HFF-Myc (cell line): Measurements from ENCODE around the gene MRPL30.
"Not testable (repeated sequence)": the region's sequence is repeated elsewhere in the genome, so short reads cannot be mapped to it uniquely, and the experiment has no call there.

ENCODE experiments used
- DNase-seq: peaks from one replicate; pipeline ENCODE4 v3.0.0-alpha.2; 2011; ENCODE audit warnings: low read depth; ENCODE audit errors: extremely low read depth
- H3K4me3 ChIP-seq: replicated peaks from 2 replicates; pipeline ENCODE4 v1.5.1; 2011; ENCODE audit warnings: low read depth, mild to moderate bottlenecking, control low read depth, low read length
- CTCF ChIP-seq: IDR thresholded peaks from 2 replicates; pipeline ENCODE4 v1.5.1; 2012; ENCODE audit warnings: mild to moderate bottlenecking, low read depth, low read length, control low read depth; ENCODE audit errors: missing control alignments

Gene MRPL30

DNA sequence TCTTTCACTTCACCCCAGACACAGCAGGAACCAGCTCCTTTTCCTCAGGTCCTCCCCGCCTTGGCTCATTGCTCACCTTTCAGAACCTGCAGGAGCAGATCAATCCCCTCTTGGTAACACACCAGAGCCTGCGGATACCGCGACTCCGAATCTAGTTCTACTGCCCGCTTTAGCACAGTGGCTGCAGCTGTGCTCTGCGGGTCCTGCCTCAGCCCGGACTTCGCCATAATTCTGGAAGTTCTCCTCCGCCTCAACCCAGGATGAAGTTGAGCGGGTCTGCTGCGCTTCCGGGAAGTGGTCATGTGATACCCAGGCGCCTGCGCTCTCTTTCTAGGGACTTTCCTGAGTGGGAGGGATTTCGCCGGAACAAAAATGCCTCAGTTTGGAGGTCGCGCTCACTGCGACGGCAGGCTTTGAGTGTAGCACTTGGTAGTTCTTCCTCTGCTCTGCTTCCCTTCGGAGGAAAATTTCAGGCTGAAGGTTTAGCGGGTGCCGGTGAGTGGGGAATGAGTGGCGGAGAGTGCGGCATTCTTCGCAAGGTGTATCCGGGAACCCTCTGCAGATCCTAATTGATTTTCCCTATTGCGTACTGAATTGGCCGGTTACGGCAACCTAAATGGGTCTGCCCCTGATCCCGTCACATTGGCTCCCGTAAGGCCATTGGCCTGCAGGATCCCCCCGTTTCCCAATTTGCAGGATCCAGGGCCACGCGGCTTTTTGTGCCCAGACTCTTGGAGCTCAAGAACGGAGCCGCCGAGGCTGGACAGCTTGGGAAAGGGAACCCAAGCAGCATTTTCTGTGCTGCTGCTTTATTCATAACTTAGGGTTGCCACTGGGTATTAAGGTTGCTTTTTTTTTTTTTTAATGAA lies at the start of gene MRPL30, which contains the start of gene MITD1:
Gene MRPL30, plus strand, starts transcription at position 430 of the 869 bp plus-strand sequence. CDS start 5,020 bp downstream, outside the sequence.
Gene MITD1, minus strand, starts transcription at position 304 of the 869 bp plus-strand sequence. Its CDS starts 77 bp downstream, at position 227.
- peak within 1 kb of the TSS; percentile 93 for H3K4me3 ChIP-seq
- TF ChIP-seq CTCF, result no peak
- DNase-seq, result peak; percentile 95

DNA sequence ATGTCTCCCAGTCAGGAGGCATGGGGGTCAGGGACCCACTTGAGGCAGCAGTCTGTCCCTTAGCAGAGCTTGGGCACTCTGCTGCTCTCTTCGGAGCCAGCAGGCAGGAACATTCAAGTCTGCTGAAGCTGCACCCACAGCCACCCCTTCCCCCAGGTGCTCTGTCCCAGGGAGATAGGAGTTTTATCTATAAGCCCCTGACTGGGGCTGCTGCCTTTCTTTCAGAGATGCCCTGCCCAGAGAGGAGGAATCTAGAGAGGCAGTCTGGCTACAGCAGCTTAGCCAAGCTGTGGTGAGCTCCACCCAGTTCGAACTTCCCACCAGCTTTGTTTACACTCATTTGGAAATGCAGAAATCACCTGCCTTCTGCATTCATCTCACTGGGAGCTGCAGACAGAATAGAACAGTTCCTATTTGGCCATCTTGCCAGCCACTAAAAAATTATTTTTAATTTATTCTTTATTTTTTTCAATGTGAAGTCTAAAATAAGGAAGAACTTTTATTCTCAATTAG lies 45.9 kb upstream of the MRPL30 start:
- not testable (repeated sequence) for DNase-seq

GRCh38 chr2:99139003-99139402 lies 42.0 kb upstream of the MRPL30 start:
- no peak for TF ChIP-seq CTCF

More for the DNA sequence above, 45.9 kb upstream of the MRPL30 start:
- H3K4me3 ChIP-seq, result not testable (repeated sequence)

DNA sequence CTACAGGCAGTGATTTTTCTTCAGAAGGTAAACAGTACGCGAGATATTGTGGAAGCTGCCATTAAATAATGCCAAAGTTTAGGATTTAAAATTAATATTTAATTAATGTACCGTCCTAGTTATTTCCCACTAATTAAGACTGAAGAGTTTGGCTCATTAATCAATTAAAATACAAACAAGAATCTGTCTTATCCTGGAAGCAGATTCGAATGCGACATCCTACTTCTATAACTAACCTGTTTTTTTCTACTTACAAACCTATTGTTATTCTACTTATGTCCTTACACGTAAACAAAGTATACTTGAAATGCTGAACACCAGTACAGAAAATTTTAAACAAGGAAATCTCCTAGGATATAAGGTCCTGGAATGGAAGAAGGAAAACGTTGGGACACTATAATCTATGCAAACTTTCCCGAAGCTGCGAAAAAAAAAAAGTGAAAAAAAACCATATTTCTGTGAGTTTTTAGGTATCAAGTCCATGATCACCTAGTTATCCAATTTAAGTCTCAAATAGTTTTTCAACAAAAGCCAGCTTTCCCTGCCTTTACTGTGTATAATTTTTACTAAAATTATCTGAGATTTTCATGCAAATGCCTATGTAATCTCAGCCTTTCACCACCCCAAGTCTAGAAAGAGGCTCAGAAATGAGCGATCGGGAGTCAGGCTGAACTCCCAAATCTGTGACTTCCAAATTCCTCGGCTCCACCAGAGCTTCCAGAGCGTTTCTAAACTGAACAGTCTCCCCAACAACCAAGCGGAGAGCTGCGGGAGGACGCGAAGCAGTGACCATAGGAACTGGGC lies 40.7 kb upstream of the MRPL30 start:
- H3K4me3 ChIP-seq, result peak overlapping the region; percentile 73
- DNase-seq, result no peak
- TF ChIP-seq CTCF, result no peak

More at GRCh38 chr2:99139003-99139402, 42.0 kb upstream of the MRPL30 start:
- DNase-seq, result no peak
- H3K4me3 ChIP-seq, result no peak overlapping the region

DNA sequence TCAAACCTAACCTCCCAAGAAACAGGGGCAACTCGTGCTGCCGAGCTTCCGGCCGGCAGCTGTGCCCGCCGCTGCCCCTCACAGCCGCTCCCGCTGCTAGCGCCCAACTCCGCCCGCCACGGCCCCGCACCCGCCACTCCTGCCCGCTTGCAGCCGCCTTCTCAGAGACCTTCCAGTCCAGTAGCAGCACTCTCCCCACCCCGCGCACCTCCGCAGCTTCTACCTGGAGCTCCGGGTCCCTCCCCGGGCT lies 40.2 kb upstream of the MRPL30 start:
- no peak for DNase-seq
- peak overlapping the region; percentile 73 for H3K4me3 ChIP-seq
- TF ChIP-seq CTCF, result no peak

DNA sequence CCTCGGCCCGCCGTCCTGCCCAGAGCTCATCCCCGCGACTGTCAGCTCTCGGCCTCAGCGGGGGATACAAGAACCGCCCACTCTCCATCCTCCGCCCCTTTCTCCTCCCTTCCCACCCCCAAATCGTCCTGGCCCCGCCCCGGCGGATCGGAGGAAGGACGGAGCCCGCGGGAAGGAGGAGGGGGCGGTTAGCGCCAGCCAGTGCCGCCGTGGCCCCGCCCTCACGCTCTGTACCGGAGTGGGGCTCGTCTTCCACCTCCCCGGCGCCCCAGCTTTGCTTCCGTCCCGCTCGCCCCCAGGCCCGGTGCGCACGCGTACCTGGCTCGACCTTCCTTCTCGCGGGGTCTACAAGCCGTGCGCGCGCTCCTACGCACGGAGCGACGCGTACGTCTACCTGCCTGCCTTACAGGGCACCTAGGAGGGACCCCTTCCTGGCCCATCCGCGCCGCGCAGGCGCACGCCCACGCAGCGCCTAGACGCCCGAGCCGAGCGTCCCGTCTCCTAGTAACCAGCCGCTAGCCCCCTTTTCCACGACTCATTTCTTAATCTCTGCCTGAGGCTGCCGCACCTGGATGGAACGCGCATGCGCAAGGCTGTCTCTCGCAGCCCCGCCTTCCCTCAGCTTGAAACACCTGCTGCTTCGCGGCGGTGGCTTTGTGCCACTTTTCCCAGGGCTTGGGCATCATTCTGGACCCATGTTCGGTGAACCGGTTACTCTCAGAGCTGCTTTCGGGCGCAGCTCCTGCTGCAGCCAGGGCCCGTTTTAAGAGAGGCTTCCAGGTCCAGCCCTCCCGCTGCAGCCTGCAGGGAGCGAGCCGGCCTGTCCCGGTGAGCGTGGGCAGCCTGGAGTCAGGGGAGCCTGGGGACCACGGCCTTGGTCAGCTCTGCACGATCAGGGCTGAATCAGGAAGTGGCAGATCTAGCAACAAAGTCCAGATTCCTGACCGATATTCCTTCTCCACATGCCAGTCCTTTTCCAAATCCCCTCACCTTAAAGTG lies 39.6 kb upstream of the MRPL30 start, which contains the start of gene C2orf15:
Gene C2orf15, plus strand, starts transcription at position 598 of the 999 bp plus-strand sequence. CDS start 8,852 bp downstream, outside the sequence.
- H3K4me3 ChIP-seq, result peak within 1 kb of the TSS; percentile 73
- TF ChIP-seq CTCF, result no peak
- DNase-seq, result peak; percentile 38
